ENCODE data around the gene SEC61A1.

The SEC61A1 gene

GRCh38 chr3:128056258-128056657 is 4.0 kb downstream of the SEC61A1 start:
- no peak for FAIRE-seq
- DNase-seq (ENCODE audit: low spot score), result no peak

GRCh38 chr3:128060473-128061381 is 8.5 kb downstream of the SEC61A1 start:
- no peak for FAIRE-seq
- no peak for DNase-seq (ENCODE audit: low spot score)

- no peak for FAIRE-seq
- no peak for DNase-seq (ENCODE audit: low spot score)
These were observed 10.0 kb downstream of the SEC61A1 start for GRCh38 chr3:128062033-128062745.

GRCh38 chr3:128063865-128064264 is 11.6 kb downstream of the SEC61A1 start:
- no peak for FAIRE-seq

GRCh38 chr3:128064962-128065361 is 12.7 kb downstream of the SEC61A1 start:
- FAIRE-seq (no peak), DNase-seq (ENCODE audit: low spot score) (no peak)

More at GRCh38 chr3:128063865-128064264, 11.6 kb downstream of the SEC61A1 start:
- DNase-seq (ENCODE audit: low spot score), result no peak

- DNase-seq (ENCODE audit: low spot score) (no peak), FAIRE-seq (no peak)
These were observed 13.9 kb downstream of the SEC61A1 start for GRCh38 chr3:128066114-128066513.

- FAIRE-seq (no peak), DNase-seq (ENCODE audit: low spot score) (no peak)
These were observed 14.4 kb downstream of the SEC61A1 start for GRCh38 chr3:128066676-128067075.

- no peak for DNase-seq (ENCODE audit: low spot score)
- no peak for FAIRE-seq
These were observed 15.3 kb downstream of the SEC61A1 start for GRCh38 chr3:128067489-128067888.

GRCh38 chr3:128068156-128068620 is 16.0 kb downstream of the SEC61A1 start:
- DNase-seq (ENCODE audit: low spot score) (peak; percentile 56), FAIRE-seq (no peak)

- no peak for FAIRE-seq
- no peak for DNase-seq (ENCODE audit: low spot score)
These were observed 17.0 kb downstream of the SEC61A1 start for GRCh38 chr3:128069271-128069670.

- DNase-seq (ENCODE audit: low spot score), result no peak
- FAIRE-seq, result no peak
These were observed 18.8 kb downstream of the SEC61A1 start for GRCh38 chr3:128070898-128071591.

- FAIRE-seq, result no peak
- no peak for DNase-seq (ENCODE audit: low spot score)
These were observed 19.7 kb downstream of the SEC61A1 start for GRCh38 chr3:128071771-128072453.

GRCh38 chr3:128072454-128073184 is 20.4 kb downstream of the SEC61A1 start:
- FAIRE-seq (no peak), DNase-seq (ENCODE audit: low spot score) (no peak)

GRCh38 chr3:128073185-128073725 is 21.0 kb downstream of the SEC61A1 start:
- FAIRE-seq (no peak), DNase-seq (ENCODE audit: low spot score) (no peak)

- FAIRE-seq (no peak), DNase-seq (ENCODE audit: low spot score) (no peak)
These were observed 21.6 kb downstream of the SEC61A1 start for GRCh38 chr3:128073807-128074206.

GRCh38 chr3:128074851-128075521 is 22.7 kb downstream of the SEC61A1 start:
- no peak for DNase-seq (ENCODE audit: low spot score)
- no peak for FAIRE-seq

GRCh38 chr3:128075522-128076482 is 23.6 kb downstream of the SEC61A1 start:
- peak; percentile 72 for DNase-seq (ENCODE audit: low spot score)
- FAIRE-seq, result peak; percentile 74

GRCh38 chr3:128076483-128077201 is 24.4 kb downstream of the SEC61A1 start:
- FAIRE-seq (no peak), DNase-seq (ENCODE audit: low spot score) (no peak)

All from urothelium cell line (cell line).